SK-N-SH treated with all-trans-retinoic acid at 6 μM for 48 hours (cell line): ENCODE measurements around the gene UBE4A.

Source experiments
- TCF4 ChIP-seq: fragments of 250-450 bp; sonication (Bioruptor Pico); IDR thresholded peaks from 2 replicates; pipeline ENCODE4 v1.8.0; 2021; ENCODE audit warnings: mild to moderate bottlenecking, moderate library complexity, borderline replicate concordance
- TF ChIP-seq, protein P1 (sequence below): fragments of 250-450 bp; sonication (Bioruptor Pico); IDR thresholded peaks from 2 replicates; pipeline ENCODE4 v1.8.0; 2020; ENCODE audit warnings: mild to moderate bottlenecking, moderate library complexity, borderline replicate concordance

DNA sequence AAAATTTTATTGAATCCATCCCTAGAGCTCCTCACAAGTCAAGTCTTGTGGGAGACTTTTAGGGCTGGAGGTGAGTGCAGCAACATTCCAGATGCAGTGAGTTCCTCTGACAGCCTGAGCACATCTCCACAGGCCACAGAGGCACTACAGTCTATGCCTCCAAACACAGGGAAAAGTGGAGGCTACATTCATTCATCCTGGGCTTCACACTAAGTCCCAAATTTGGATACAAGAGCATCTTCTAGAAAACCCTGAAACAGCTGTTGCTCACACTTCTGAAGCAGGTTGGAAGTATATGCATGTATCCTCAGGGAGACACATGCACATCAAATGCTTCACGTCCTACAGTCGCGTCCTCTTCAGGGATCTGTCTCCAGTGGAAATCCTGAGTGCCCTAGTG is 18.1 kb upstream of the UBE4A start:
- TF ChIP-seq, protein P1, sequence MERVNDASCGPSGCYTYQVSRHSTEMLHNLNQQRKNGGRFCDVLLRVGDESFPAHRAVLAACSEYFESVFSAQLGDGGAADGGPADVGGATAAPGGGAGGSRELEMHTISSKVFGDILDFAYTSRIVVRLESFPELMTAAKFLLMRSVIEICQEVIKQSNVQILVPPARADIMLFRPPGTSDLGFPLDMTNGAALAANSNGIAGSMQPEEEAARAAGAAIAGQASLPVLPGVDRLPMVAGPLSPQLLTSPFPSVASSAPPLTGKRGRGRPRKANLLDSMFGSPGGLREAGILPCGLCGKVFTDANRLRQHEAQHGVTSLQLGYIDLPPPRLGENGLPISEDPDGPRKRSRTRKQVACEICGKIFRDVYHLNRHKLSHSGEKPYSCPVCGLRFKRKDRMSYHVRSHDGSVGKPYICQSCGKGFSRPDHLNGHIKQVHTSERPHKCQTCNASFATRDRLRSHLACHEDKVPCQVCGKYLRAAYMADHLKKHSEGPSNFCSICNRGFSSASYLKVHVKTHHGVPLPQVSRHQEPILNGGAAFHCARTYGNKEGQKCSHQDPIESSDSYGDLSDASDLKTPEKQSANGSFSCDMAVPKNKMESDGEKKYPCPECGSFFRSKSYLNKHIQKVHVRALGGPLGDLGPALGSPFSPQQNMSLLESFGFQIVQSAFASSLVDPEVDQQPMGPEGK = no peak
- no peak for TF ChIP-seq TCF4 (CRISPR knock-in tag)
